IMR-90 (cell line): ENCODE measurements around the gene DUSP6. TPM values are rescaled to one million over a fixed set of nuclear protein-coding genes. Genes with fewer than 3 reads are reported as not detected.

Experiments
- microRNA-seq, 2 experiments: library from miRNA; stranded (forward) in 1 of 2; unstranded in 1 of 2; fragments of 10-50 nt in 1 of 2; fragments of <30 nt in 1 of 2; gene quantifications in 1 of 2; microRNA quantifications in 1 of 2; one replicate each; pipeline versions ENCODE3 to v1.1.0; 2013 to 2020; ENCODE audit not compliant: insufficient read depth in 1 of 2, insufficient read length in 1 of 2, unreplicated experiment in 1 of 2
- polyA plus RNA-seq, 3 experiments: library from polyadenylated mRNA; depleted of rRNA; stranded (reverse); fragments of >200 nt; gene quantifications; 2 replicates each; pipeline ENCODE4 v1.2.3, GENCODE V29; 2012; ENCODE audit warnings: low replicate concordance in 1 of 3
- small RNA-seq, 5 experiments: library from RNA; depleted of rRNA; stranded (forward); fragments of <200 nt; gene quantifications; one replicate each; pipeline ENCODE3, GENCODE V24; 2012
- total RNA-seq: library from RNA; depleted of rRNA; stranded (reverse); fragments of >200 nt; gene quantifications from 2 replicates; pipeline ENCODE4 v1.2.3, GENCODE V29; 2012; rRNA removed

Gene DUSP6
- total and polyA plus RNA-seq, 2 of the 4 experiments (the other 2 are of a cell fraction) = 38.5 to 70.1 TPM

Small RNAs within 50 kb of the gene (microRNA-seq; reads per million reads assigned to microRNA genes)
- not detected for gene MRPS6P4 (ENCODE audit: insufficient read depth, insufficient read length)

Small RNAs within 50 kb of the gene (small RNA-seq; reads per million reads assigned to genes)
- 0 reads per million in 5 experiments for gene MRPS6P4

Other genes with a start within 250 kb of the DUSP6 start
- gene GALNT4, start 172.3 kb upstream of the DUSP6 start, total RNA-seq = 9.0 and 14.2 TPM in 2 replicates
- gene GALNT4, start 172.3 kb upstream of the DUSP6 start, polyA plus RNA-seq (2012; rRNA removed) = 1.9 and 2.6 TPM in 2 replicates
- gene POC1B, start 173.5 kb upstream of the DUSP6 start, total RNA-seq = 10.4 and 13.3 TPM in 2 replicates
- gene POC1B, start 173.5 kb upstream of the DUSP6 start, polyA plus RNA-seq (2012; rRNA removed) = 4.7 and 5.0 TPM in 2 replicates